HG03139 (cell line): ENCODE measurements around the gene GNG8.
"Not testable (repeated sequence)": the region's sequence is repeated elsewhere in the genome, so short reads cannot be mapped to it uniquely, and the experiment has no call there.

Experiments
- ATAC-seq: cut with Tn5 transposase; IDR thresholded peaks from one replicate; pipeline ENCODE4 v1.9.1; 2021; ENCODE audit not compliant: unreplicated experiment

GNG8 gene

DNA sequence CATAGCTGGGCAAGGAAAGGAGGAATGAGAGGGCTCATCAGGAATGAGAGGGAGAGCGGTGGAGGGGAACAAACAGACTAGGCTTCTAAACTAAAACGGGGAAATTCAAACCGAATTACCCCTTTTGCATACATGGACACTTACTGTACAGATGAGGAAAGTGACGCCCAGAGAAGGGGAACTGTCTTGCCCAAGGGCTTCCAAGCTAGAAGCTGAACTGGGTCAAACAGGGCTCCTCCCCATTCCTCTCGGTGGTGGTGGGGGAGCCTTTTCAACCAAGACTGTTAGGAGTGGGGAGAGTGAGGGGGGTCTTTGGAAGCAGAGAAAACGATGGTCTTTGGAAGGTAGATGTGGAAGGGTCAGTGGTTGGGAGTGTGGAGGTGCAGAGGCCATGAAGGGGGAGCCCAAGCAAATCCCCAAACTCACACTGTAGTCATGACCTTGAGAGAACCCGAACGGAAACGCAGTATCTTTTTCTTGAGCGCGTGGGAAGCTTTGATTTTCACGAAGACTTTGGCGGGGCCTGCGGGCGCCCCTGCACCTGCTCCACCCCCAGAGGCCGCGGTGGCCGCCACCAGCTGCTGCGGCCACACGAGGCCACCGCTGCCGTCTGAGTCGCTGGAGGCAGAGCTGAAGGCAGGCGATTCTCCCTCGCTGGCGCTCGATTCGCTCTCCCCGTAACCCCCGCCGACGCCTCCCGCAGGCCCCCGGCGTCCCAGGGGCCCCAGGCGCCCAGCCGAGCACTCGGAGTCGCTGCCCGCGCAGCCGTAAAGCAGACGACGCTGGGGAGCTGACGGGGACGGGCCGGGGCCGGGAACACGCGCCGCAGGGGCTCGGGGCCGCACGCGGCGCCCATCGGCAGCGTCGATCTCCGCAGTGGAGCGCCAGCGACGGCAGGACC lies 12.3 kb upstream of the GNG8 start:
- ATAC-seq = no peak

- ATAC-seq = no peak
These were observed 10.4 kb upstream of the GNG8 start for GRCh38 chr19:46646402-46646801.

DNA sequence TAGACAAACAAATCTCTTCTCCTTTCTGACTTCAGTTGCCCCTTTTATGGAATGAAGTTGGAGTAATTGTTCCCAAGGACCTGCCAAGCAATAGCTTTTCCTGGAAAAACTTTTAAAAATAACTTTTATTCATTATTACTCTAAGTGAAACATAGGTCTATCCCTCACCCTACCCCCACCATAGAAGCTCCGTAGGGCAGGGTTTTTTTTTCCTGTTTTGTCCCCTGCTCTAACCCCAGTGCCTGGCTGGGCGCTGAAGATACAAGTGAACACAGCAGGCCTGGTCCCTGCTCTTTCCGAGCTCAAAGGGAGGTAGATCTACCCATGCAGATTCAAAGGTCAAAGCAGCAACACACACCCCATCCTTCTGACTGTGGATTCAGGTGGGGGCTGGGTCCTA lies 8.7 kb upstream of the GNG8 start:
- no peak for ATAC-seq

DNA sequence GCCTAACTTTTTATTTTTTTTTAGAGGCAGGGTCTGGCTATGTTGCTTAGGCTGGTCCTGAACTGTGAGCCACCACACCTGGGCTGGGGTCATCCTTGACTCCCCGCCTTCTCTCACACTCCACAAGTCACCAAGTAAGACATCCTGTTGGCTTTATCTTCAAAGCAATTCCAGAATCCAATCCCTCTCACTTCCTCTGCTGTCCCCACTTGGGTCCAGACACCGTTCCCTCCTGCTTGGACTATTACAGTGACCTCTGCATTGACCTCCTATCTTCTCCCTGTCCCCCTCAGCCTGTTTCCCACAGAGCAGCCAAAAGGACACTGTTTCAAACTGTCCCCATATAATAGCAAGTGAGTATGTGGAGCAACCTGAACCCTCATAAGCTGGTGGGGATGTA lies 4.7 kb upstream of the GNG8 start:
- ATAC-seq = no peak

DNA sequence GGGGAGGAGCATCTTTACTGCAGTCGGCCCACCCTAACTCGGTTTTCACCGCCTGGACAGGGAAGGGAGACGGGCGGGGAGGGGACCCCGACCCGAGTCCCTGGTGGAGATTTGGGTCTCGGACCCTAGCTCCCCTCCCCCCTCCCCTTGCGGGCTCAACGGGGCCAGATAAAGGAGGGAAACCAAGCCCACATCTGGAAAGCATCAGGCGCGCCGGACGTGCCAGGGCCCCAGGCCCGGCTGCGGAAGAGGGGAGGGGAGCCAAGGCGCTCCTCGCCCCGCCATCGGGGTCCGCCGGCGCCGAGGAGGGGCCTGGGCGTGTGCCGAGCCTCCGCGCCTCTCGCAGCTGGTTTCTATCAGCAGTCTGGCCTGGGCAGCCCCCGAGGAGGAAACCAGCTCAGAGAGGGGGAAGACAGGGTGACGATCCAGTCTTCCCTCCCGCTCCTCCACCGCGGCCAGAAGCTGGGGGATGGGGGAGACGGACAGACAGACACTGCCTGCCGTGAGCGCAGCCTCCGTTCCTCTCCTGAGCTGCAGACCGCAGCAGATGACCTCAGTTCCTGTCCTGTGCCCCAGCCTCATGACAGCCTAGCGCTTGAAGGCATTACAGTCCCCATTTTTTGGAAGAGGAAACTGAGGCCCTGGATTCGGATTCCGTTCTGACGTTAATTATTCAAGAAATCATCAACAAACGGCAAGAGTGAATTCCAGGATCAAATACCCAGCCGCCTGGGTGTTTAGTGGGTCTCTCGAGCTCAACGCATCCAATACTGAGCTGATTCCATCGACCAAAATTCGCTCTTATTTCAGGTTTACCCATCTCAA lies 3.6 kb upstream of the GNG8 start:
- ATAC-seq = no peak

GRCh38 chr19:46637224-46637623 lies 1.2 kb upstream of the GNG8 start:
- no peak for ATAC-seq

- ATAC-seq = no peak
These were observed 1.3 kb downstream of the GNG8 start for GRCh38 chr19:46634656-46635218.

DNA sequence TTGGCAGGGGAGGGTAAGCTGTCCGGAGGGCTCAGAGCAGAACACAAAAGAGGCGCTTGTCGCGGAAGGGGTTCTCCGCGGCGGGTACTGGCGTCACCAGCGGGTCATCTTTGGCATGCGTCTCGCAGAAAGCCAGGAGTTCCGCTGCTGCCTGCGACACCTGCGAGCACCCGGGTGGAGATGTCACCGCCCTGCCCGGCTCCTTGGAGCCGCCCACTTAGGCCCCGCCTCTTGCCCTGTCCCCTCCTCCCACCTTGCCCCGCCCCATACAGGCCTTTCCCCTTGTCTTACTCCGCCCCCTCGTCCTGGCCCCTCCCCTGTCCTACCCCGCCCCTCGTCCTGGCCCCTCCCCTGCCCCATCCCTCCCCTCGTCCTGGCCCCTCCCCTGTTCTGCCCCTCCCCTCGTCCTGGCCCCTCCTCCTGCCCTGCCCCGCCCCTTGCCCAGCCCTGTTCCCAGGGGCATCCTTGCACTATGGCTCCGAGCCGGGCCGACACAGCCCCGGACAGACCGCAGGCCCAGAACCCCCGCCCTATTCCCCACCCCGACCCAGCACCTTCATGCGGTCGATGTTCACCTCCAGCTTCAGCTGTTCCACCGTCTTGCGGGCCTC lies 1.9 kb downstream of the GNG8 start:
- ATAC-seq = peak; percentile 39

GRCh38 chr19:46633130-46633529 lies 2.9 kb downstream of the GNG8 start:
- ATAC-seq = no peak

DNA sequence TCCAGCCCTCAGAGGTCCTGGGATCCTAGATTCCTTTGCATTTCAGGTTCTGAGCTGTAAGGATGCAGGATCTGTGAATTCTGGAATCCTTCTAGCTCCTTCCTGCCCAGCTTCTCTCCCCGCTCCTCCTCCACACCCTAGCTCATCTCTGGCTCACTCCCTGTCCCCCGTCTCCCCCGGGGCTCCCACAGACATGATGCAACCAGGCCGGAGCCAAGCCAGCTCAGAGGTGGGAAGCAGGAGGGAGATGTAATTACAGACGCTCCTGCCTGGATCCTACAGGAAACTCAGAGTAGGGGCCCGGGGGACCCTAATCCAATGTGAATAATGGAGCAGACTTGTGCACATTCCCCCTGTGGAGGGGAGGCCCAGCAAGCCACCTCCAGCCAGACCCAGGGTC lies 4.5 kb downstream of the GNG8 start:
- ATAC-seq = no peak

DNA sequence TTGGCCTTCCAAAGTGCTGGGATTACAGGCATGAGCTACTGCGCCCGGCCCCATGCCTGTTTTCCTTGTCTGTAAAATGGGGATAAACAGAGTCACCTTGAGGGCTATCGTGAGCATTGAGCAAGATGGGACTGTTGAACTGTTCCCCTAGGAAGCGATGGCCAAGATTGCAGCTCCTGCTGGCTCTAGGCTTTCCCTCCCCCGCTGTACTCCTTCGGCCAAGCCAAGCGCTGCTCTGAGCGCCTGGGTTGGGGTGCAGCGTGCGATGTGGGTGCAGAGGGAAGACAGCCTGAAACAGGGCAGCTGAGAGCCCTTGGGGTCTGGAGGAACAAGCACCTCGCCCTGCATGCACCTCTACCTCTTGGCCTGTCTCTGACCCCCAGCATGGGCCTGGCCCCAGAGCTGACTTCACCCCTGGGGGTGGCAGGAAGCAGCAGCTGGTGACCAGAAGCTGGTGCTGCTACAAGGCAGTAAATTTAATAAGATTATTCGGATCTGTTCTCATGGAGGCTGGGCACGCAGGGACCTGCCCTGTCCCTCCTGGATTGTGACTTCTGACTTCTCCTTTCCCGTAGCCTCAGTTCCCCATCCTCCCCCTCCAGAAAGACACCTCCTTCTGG lies 5.3 kb downstream of the GNG8 start:
- no peak for ATAC-seq

DNA sequence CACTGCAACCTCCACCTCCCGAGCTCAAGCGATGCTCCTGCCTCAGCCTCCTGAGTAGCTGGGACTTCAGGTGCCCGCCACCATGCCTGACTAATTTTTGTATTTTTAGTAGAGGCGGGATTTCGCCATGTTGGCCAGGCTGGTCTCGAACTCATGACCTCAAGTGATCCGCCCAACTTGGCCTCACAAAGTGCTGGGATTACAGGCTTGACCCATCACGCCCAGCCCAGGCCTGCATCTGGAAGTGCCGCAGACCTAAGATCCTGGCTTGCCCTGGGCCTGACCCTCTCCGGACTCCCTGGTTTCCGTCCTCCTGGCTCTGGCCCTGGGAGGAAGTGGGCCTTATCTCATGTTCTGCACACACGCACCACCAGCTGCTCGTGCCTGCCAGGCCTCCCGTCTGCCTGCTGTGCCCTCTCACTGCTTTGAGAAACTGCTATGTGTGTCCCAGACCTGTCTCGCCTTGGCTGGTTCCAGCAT lies 6.4 kb downstream of the GNG8 start:
- no peak for ATAC-seq

GRCh38 chr19:46628970-46629369 lies 7.0 kb downstream of the GNG8 start:
- ATAC-seq = not testable (repeated sequence)

DNA sequence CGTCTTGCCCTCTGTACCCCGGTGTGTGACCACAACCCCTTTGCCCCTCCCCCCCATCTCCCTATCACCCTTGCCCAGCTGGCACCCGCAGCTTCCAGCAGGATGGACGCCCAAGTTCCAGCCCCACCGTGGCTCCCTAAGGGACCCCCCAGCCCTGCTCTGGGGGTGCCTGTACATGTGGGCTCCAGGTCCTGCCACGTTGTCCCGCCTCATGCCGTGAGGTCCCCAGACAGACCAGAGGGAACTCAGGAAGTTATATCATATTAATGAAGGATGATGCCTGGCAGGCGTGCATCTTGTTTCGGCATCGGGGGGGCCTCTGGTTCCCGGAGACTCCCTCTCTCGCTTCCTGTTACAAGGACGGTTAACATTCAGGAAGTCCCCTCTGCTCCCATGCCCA lies 9.6 kb downstream of the GNG8 start:
- ATAC-seq = no peak

DNA sequence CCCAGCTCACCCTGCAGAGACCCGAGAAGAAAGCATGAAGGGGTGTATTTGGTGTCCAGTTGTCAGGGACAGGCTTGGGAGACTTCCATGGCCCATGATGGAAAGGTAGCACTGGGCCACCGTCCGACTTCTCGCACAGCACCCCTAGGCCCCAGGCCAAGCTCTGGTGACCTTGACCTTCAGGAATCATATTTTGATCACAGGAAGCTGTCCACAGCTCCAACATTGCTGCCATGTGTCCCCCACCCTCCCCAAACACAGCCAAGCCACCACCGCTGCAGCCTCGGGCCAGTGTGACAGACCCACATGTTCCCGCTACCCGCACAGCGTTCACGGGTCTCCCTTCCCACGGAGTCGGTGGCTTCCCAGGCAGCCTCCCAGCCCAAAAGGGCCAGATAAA lies 10.3 kb downstream of the GNG8 start:
- ATAC-seq = no peak

DNA sequence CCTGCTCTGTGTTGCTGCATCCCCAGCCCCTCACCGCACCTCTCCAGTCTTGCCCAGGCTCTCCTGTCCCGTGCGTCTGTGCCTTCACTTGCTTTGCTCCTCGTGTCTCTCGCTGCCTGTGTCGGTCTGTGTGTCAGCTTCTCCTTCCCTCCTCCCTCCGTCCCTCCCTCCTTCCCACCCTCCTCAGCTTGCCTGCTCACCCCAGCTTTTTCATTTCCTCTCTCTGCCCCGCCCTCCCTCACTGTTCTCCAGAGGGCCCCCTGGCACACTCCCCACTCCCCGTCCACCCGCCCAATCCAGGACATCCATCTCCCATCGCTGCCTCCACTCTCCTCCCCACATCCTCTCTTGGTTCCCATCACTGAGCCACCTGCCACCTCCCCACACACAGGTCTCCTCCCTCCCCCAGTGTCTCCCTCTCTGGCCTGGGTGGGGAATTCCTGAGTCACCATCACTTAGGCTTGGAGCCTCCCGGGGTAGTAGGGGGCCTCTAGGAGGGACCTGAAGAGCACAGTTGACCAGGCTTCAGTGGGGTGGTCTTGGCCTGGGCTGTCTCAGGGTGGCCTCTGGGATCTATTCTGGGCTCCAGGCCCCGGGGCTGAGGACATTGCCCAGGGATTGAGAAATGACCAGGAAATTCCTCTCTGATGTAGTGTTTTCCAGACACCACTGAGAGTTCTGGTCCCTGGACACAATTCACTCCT lies 10.9 kb downstream of the GNG8 start, which contains the start of gene PTGIR:
Gene PTGIR, minus strand, starts transcription at position 132 of the 704 bp plus-strand sequence. CDS start 864 bp downstream, outside the sequence.
- ATAC-seq = no peak

- ATAC-seq = no peak
These were observed 12.0 kb downstream of the GNG8 start for GRCh38 chr19:46623915-46624502.

GRCh38 chr19:46622118-46622446 lies 13.9 kb downstream of the GNG8 start:
- ATAC-seq = no peak

DNA sequence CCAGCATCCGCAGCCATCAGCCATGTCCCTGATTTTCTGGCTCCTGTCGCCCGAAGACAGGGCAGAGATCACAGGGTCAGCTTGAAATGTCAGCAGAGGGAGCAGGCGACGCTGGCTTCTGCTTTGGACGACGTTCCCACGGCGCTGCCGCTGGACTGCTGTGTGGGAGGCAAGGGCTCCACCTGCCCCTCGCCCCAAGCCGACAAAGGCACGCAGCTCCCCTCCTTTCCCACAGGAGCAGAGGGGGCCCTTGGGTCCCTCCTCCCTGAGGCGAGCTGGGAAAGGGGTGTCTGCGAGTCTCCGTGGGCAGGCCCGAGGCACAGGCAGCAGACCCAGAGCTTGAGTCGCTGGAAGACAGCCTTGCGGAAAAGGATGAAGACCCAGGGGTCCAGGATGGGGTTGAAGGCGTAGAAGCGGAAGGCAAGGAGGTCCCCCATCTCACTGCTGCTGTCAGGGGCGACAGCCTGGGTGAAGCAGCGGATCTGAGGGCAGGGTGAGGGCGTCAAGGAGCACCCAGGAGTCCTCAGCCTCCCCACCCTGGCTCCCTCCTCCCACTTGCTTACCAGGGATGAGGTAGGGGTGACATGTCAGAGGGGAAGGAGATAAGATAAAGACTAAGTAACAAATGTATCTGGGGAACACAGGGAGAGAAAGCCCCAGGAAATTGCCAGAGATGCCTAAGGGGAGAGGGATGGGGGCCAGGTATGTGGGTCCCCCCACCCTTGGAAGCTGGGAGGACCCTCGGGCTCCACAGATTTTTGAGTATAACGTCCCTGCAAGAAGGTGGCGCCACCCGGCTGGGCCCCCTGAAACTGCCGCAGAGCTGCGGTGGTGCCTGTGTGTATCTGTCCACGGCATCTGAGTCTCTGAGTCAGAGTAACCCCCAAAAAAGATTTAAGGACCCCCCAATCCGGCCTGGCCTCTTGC lies 14.5 kb downstream of the GNG8 start:
- no peak for ATAC-seq
